ENCODE data around the gene MIER2. TPM values are rescaled to one million over a fixed set of nuclear protein-coding genes. Genes with fewer than 3 reads are reported as not detected.

The MIER2 gene
- total and polyA plus RNA-seq, 2 donors (not counting 1 experiment from before 2014, with no cell fraction given): 10.5 to 19.7 TPM

DNA sequence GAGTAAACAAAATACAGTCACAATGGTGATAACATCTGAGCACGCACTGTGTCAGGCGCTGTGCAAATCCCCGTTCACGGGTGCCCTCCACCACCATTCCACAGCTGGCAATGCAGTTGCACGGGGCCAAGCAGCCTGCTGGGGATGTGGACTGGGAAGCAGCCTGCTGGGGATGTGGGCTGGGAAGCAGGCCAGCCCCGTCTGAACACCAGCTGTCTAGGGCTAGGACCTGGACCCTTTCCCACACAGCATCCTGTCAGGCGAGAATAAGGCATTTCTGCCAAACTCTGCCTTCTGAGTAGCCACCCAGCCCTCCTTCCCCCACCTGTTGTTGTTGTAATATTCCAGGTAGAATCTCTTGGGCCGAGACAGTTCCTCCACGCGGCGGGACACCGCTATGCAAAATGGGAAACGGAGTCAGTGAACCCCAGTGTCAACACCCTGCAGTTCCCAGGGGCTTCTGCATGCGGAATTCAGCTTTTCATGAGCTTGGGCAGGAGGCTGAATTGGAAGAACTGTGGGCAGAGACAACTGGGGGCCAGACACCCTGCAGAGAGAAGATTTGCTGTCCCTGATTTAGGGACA lies 27.8 kb upstream of the MIER2 start:
- DNase-seq (no peak), ATAC-seq (ENCODE audit: low read depth) (no peak)
- WGBS (ENCODE audit: insufficient coverage): 70% methylated on average over 11 of the region's 14 CpGs
- no peak overlapping the region for H3K4me2 ChIP-seq (replicated peaks; ENCODE audit: low read depth, low read length, poor library complexity, severe bottlenecking)
- Mint-ChIP-seq H3K9me3 (ENCODE audit: insufficient read depth) (no peaks in the 10 kb centered on the region), H3K27me3 (peaks cover 27% of the 10 kb centered on the region), H3K4me3 (no peak overlapping the region), H3K27ac (no peak overlapping the region), H3K4me1 (no peaks in the 10 kb centered on the region)
- no peaks in the 10 kb centered on the region for H3K79me2 ChIP-seq (ENCODE audit: control insufficient read depth, insufficient read depth, low read length)
- CTCF ChIA-PET: no interaction called here
- no peak for TF ChIP-seq CTCF (IDR thresholded peaks at IDR 0.05)
- TF ChIP-seq EZH2 (IDR thresholded peaks at IDR 0.05; ENCODE audit: borderline replicate concordance, insufficient read depth, low read depth, low read length, poor library complexity, severe bottlenecking): no peak
- no peak overlapping the region for H3K4me3 ChIP-seq (ENCODE audit: control extremely low read depth in 1 of 5, extremely low read depth in 1 of 5, insufficient read depth in 1 of 5, low read depth in 2 of 5, low read length in 4 of 5)
- intact Hi-C loops (cut with micrococcal nuclease): no loop called here
- no peak overlapping the region for H3K27ac ChIP-seq (ENCODE audit: low read length in 2 of 2)
- no peak overlapping the region for H3K9ac ChIP-seq (ENCODE audit: low read length)
- peaks cover 0 to 9% (median 0%) of the 10 kb centered on the region in 4 experiments for H3K27me3 ChIP-seq (replicated peaks in 1 of 4; ENCODE audit: control extremely low read depth in 1 of 4, control insufficient read depth in 3 of 4, insufficient read depth in 4 of 4, low read length in 3 of 4)
- H2AFZ ChIP-seq (ENCODE audit: insufficient read depth, low read depth, low read length, poor library complexity, severe bottlenecking): no peak overlapping the region
- no peaks in the 10 kb centered on the region for H3K36me3 ChIP-seq (replicated peaks in 1 of 2; ENCODE audit: control extremely low read depth in 1 of 2, control insufficient read depth in 1 of 2, extremely low read depth in 1 of 2, insufficient read depth in 2 of 2, low read length in 1 of 2)
- POLR2A ChIA-PET: no interaction called here
- no peaks in the 10 kb centered on the region for H4K20me1 ChIP-seq (ENCODE audit: control insufficient read depth, insufficient read depth, low read length, poor library complexity, severe bottlenecking)
- no peaks in the 10 kb centered on the region for H3K4me1 ChIP-seq (ENCODE audit: control insufficient read depth in 2 of 2, insufficient read depth in 2 of 2, low read length in 2 of 2)
- H3K9me3 ChIP-seq (ENCODE audit: control extremely low read depth in 1 of 3, control insufficient read depth in 2 of 3, insufficient read depth in 1 of 3, low read length in 2 of 3): peaks cover 0 to 6% (median 0%) of the 10 kb centered on the region in 3 donors

- H3K27me3 ChIP-seq (replicated peaks in 1 of 4; ENCODE audit: control extremely low read depth in 1 of 4, control insufficient read depth in 3 of 4, insufficient read depth in 4 of 4, low read length in 3 of 4): peaks cover 0 to 9% (median 0%) of the 10 kb centered on the region in 4 experiments
- intact Hi-C loops (cut with micrococcal nuclease): no loop called here
- POLR2A ChIA-PET: no interaction called here
Measured at GRCh38 chr19:371501-372168, 27.0 kb upstream of the MIER2 start.

More at GRCh38 chr19:371501-372168, 27.0 kb upstream of the MIER2 start:
- no peak overlapping the region for H3K27ac Mint-ChIP-seq
- CTCF ChIA-PET: interaction anchor here (0.6 kb wide), 1 partner anchor 18 kb away, joined by 3 read pairs; no protein-coding TSS in a partner anchor
- no peaks in the 10 kb centered on the region for H3K79me2 ChIP-seq (ENCODE audit: control insufficient read depth, insufficient read depth, low read length)
- TF ChIP-seq EZH2 (IDR thresholded peaks at IDR 0.05; ENCODE audit: borderline replicate concordance, insufficient read depth, low read depth, low read length, poor library complexity, severe bottlenecking): no peak
- no peak for TF ChIP-seq CTCF (IDR thresholded peaks at IDR 0.05)
- H4K20me1 ChIP-seq (ENCODE audit: control insufficient read depth, insufficient read depth, low read length, poor library complexity, severe bottlenecking): no peaks in the 10 kb centered on the region
- no peak overlapping the region for H2AFZ ChIP-seq (ENCODE audit: insufficient read depth, low read depth, low read length, poor library complexity, severe bottlenecking)
- H3K4me1 ChIP-seq (ENCODE audit: control insufficient read depth in 2 of 2, insufficient read depth in 2 of 2, low read length in 2 of 2): no peaks in the 10 kb centered on the region
- no peak overlapping the region for H3K4me2 ChIP-seq (replicated peaks; ENCODE audit: low read depth, low read length, poor library complexity, severe bottlenecking)
- no peaks in the 10 kb centered on the region for H3K36me3 ChIP-seq (replicated peaks in 1 of 2; ENCODE audit: control extremely low read depth in 1 of 2, control insufficient read depth in 1 of 2, extremely low read depth in 1 of 2, insufficient read depth in 2 of 2, low read length in 1 of 2)
- no peak overlapping the region for H3K9ac ChIP-seq (ENCODE audit: low read length)
- H3K4me3 ChIP-seq (ENCODE audit: control extremely low read depth in 1 of 5, extremely low read depth in 1 of 5, insufficient read depth in 1 of 5, low read depth in 2 of 5, low read length in 4 of 5): no peak overlapping the region
- DNase-seq (no peak), ATAC-seq (ENCODE audit: low read depth) (no peak)
- no peaks in the 10 kb centered on the region for H3K9me3 Mint-ChIP-seq (ENCODE audit: insufficient read depth)
- H3K4me3 Mint-ChIP-seq: no peak overlapping the region
- peaks cover 0 to 6% (median 0%) of the 10 kb centered on the region in 3 donors for H3K9me3 ChIP-seq (ENCODE audit: control extremely low read depth in 1 of 3, control insufficient read depth in 2 of 3, insufficient read depth in 1 of 3, low read length in 2 of 3)
- peaks cover 34% of the 10 kb centered on the region for H3K27me3 Mint-ChIP-seq
- 75% methylated on average over 14 of the region's 17 CpGs for WGBS (ENCODE audit: insufficient coverage)
- no peak overlapping the region for H3K27ac ChIP-seq (ENCODE audit: low read length in 2 of 2)
- H3K4me1 Mint-ChIP-seq: no peaks in the 10 kb centered on the region

All from B cell (primary cell).